HEK293 (cell line): ENCODE measurements around the gene TAS2R1.

ENCODE experiments used
- CTCF ChIA-PET: fragments of 350-600 bp; formaldehyde crosslinking; extraction: SDS; loops from one replicate; lab custom pipeline; 2021; ENCODE audit warnings: antibody characterized with exemption; lab: Yijun Ruan, JAX
- POLR2A ChIA-PET: fragments of 300-600 bp; formaldehyde crosslinking; extraction: SDS; loops from one replicate; lab custom pipeline; 2020; ENCODE audit warnings: antibody characterized with exemption, inconsistent platforms; lab: Yijun Ruan, JAX
- H3K27ac ChIP-seq: fragments of 200-500 bp; sonication (Bioruptor generic); 2 replicates; pipeline ENCODE4 v1.5.1; 2014; ENCODE audit warnings: low read depth, low read length, control low read depth, inconsistent platforms; ENCODE audit errors: extremely low read depth
- H3K36me3 ChIP-seq, 2 experiments: fragments of 200-500 bp in 1 of 2; sonication (Bioruptor generic) in 1 of 2; 1 replicate in 1 of 2; 2 replicates in 1 of 2; pipeline ENCODE4 v1.5.1; 2014 to 2017; ENCODE audit warnings: inconsistent platforms in 2 of 2, low read length in 2 of 2; ENCODE audit not compliant: control insufficient read depth in 2 of 2, insufficient read depth in 1 of 2
- H3K4me1 ChIP-seq: fragments of 200-500 bp; sonication (Bioruptor generic); 2 replicates; pipeline ENCODE4 v1.5.1; 2014; ENCODE audit warnings: mild to moderate bottlenecking, low read length, inconsistent platforms; ENCODE audit not compliant: control insufficient read depth, insufficient read depth
- H3K4me3 ChIP-seq: 2 replicates; pipeline ENCODE4 v1.5.1; 2011; ENCODE audit warnings: low read depth, mild to moderate bottlenecking, control low read depth, low read length, moderate library complexity
- H3K9me3 ChIP-seq: fragments of 200-500 bp; sonication (Bioruptor generic); 2 replicates; pipeline ENCODE4 v1.5.1; 2014; ENCODE audit warnings: low read depth, low read length, inconsistent platforms; ENCODE audit not compliant: control insufficient read depth, insufficient read depth
- BCL11A ChIP-seq: fragments of 450-650 bp; formaldehyde crosslinking; IDR thresholded peaks from 2 replicates; pipeline ENCODE4 v1.5.1; 2016; ENCODE audit warnings: low read depth, missing biosample characterization, missing genetic modification characterization
- EGR2 ChIP-seq: fragments of 450-650 bp; formaldehyde crosslinking; IDR thresholded peaks from 2 replicates; pipeline ENCODE4 v1.5.1; 2016; ENCODE audit warnings: low read depth, missing biosample characterization, missing genetic modification characterization
- MZF1 ChIP-seq: fragments of 450-650 bp; formaldehyde crosslinking; IDR thresholded peaks from 2 replicates; pipeline ENCODE4 v1.5.1; 2017; ENCODE audit warnings: missing biosample characterization, missing genetic modification characterization, borderline replicate concordance
- ZBTB7A ChIP-seq: fragments of 450-650 bp; formaldehyde crosslinking; IDR thresholded peaks from 2 replicates; pipeline ENCODE4 v1.5.1; 2016; ENCODE audit warnings: low read depth, missing biosample characterization, missing genetic modification characterization
- ZNF121 ChIP-seq: fragments of 450-650 bp; formaldehyde crosslinking; IDR thresholded peaks from 2 replicates; pipeline ENCODE4 v1.5.1; 2016; ENCODE audit warnings: missing biosample characterization, missing genetic modification characterization
- ZNF16 ChIP-seq: fragments of 450-650 bp; formaldehyde crosslinking; IDR thresholded peaks from 2 replicates; pipeline ENCODE4 v1.5.1; 2016; ENCODE audit warnings: low read depth, missing biosample characterization, missing genetic modification characterization
- ZNF174 ChIP-seq: fragments of 450-650 bp; formaldehyde crosslinking; IDR thresholded peaks from 2 replicates; pipeline ENCODE4 v1.5.0; 2017; ENCODE audit warnings: missing biosample characterization, mild to moderate bottlenecking, missing genetic modification characterization
- ZNF221 ChIP-seq: fragments of 450-650 bp; formaldehyde crosslinking; IDR thresholded peaks from 2 replicates; pipeline ENCODE4 v1.5.1; 2017; ENCODE audit warnings: missing biosample characterization, missing genetic modification characterization, borderline replicate concordance
- ZNF24 ChIP-seq: fragments of 450-650 bp; formaldehyde crosslinking; IDR thresholded peaks from 2 replicates; pipeline ENCODE4 v1.5.1; 2016; ENCODE audit warnings: missing biosample characterization, missing genetic modification characterization
- ZNF292 ChIP-seq: fragments of 450-650 bp; formaldehyde crosslinking; IDR thresholded peaks from 2 replicates; pipeline ENCODE4 v1.5.1; 2016; ENCODE audit warnings: low read depth, missing biosample characterization, missing genetic modification characterization, borderline replicate concordance
- ZNF311 ChIP-seq: fragments of 450-650 bp; formaldehyde crosslinking; IDR thresholded peaks from 2 replicates; pipeline ENCODE4 v1.5.1; 2017; ENCODE audit warnings: missing biosample characterization, missing genetic modification characterization, borderline replicate concordance
- ZNF354C ChIP-seq: fragments of 450-650 bp; formaldehyde crosslinking; IDR thresholded peaks from 2 replicates; pipeline ENCODE4 v1.5.1; 2016; ENCODE audit warnings: missing biosample characterization, missing genetic modification characterization, low read depth, borderline replicate concordance
- ZNF366 ChIP-seq: fragments of 450-650 bp; formaldehyde crosslinking; conservative IDR thresholded peaks from 2 replicates; pipeline ENCODE4 v1.5.1; 2016; ENCODE audit warnings: missing biosample characterization, missing genetic modification characterization
- ZNF416 ChIP-seq: fragments of 450-650 bp; formaldehyde crosslinking; IDR thresholded peaks from 2 replicates; pipeline ENCODE4 v1.5.1; 2016; ENCODE audit warnings: missing biosample characterization, missing genetic modification characterization
- ZNF423 ChIP-seq: fragments of 450-650 bp; formaldehyde crosslinking; IDR thresholded peaks from 2 replicates; pipeline ENCODE4 v1.5.1; 2016; ENCODE audit warnings: missing biosample characterization, missing genetic modification characterization
- ZNF473 ChIP-seq: fragments of 450-650 bp; formaldehyde crosslinking; IDR thresholded peaks from 2 replicates; pipeline ENCODE4 v1.5.1; 2017; ENCODE audit warnings: missing biosample characterization, missing genetic modification characterization
- ZNF501 ChIP-seq: fragments of 450-650 bp; formaldehyde crosslinking; IDR thresholded peaks from 2 replicates; pipeline ENCODE4 v1.5.1; 2016; ENCODE audit warnings: missing biosample characterization, missing genetic modification characterization
- ZNF544 ChIP-seq: fragments of 450-650 bp; formaldehyde crosslinking; IDR thresholded peaks from 2 replicates; pipeline ENCODE4 v1.5.0; 2017; ENCODE audit warnings: missing biosample characterization, missing genetic modification characterization
- ZNF549 ChIP-seq: fragments of 450-650 bp; IDR thresholded peaks from 2 replicates; pipeline ENCODE4 v1.5.1; 2018; ENCODE audit warnings: missing biosample characterization, missing genetic modification characterization, mild to moderate bottlenecking, inconsistent platforms, moderate library complexity
- ZNF585B ChIP-seq: fragments of 450-650 bp; formaldehyde crosslinking; IDR thresholded peaks from 2 replicates; pipeline ENCODE4 v1.5.1; 2016; ENCODE audit warnings: missing biosample characterization, missing genetic modification characterization
- ZNF777 ChIP-seq: fragments of 450-650 bp; formaldehyde crosslinking; IDR thresholded peaks from 2 replicates; pipeline ENCODE4 v1.5.1; 2017; ENCODE audit warnings: missing biosample characterization, missing genetic modification characterization, borderline replicate concordance
- ZNF837 ChIP-seq: fragments of 450-650 bp; formaldehyde crosslinking; IDR thresholded peaks from 2 replicates; pipeline ENCODE4 v1.5.1; 2016; ENCODE audit warnings: missing biosample characterization, missing genetic modification characterization
- TF ChIP-seq, protein P1 (sequence below): IDR thresholded peaks from 2 replicates; pipeline ENCODE4 v1.6.1; 2011; ENCODE audit warnings: mild to moderate bottlenecking, low read depth, low read length, borderline replicate concordance
- TF ChIP-seq, protein P2 (sequence below): fragments of 450-650 bp; formaldehyde crosslinking; IDR thresholded peaks from 2 replicates; pipeline ENCODE4; 2016; ENCODE audit warnings: missing biosample characterization, missing genetic modification characterization
- TF ChIP-seq, protein P3 (sequence below): fragments of 450-650 bp; formaldehyde crosslinking; IDR thresholded peaks from 2 replicates; pipeline ENCODE4 v1.5.1; 2016; ENCODE audit warnings: missing biosample characterization, missing genetic modification characterization
- TF ChIP-seq, protein P4 (sequence below): fragments of 450-650 bp; formaldehyde crosslinking; IDR thresholded peaks from 2 replicates; pipeline ENCODE4 v1.5.1; 2016; ENCODE audit warnings: missing biosample characterization, missing genetic modification characterization
- TF ChIP-seq, protein P5 (sequence below): fragments of 450-650 bp; formaldehyde crosslinking; IDR thresholded peaks from 2 replicates; pipeline ENCODE4 v1.5.1; 2016; ENCODE audit warnings: missing biosample characterization, missing genetic modification characterization
- TF ChIP-seq, protein P6 (sequence below): fragments of 450-650 bp; formaldehyde crosslinking; IDR thresholded peaks from 2 replicates; pipeline ENCODE4 v1.5.1; 2016; ENCODE audit warnings: missing biosample characterization, missing genetic modification characterization
- TF ChIP-seq, protein P7 (sequence below): sonication (generic); formaldehyde crosslinking; IDR thresholded peaks from 2 replicates; pipeline ENCODE4 v1.8.1; 2022; ENCODE audit warnings: mild to moderate bottlenecking, moderate library complexity, missing genetic modification reagents

TAS2R1 gene

DNA sequence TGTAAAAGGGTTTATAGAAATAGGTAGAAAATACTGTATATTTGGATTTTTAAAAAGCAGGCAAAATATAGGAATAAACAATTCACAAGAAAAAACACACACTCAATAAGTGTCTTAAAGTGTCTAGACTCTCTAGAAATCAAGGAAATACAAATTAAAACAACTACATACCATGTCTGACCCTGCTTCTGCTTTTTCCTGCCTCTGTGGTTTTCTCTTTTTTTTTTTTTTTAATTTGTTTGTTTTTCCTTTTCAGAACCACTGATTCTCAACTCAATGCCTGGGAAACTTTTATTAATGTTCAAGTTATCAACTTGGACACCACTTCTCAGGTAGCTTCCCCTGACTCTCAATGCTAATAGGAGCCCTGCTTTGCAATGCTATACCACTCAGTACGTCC lies 25.5 kb upstream of the TAS2R1 start:
- Histone ChIP-seq H3K27ac (no peak overlapping the region), H3K9me3 (no peaks in the 10 kb centered on the region), H3K4me1 (no peaks in the 10 kb centered on the region), H3K36me3 (no peaks in the 10 kb centered on the region), H3K4me3 (no peak overlapping the region)
- ChIA-PET POLR2A (no interaction called here), CTCF (no interaction called here)
- TF ChIP-seq ZNF366 (tag by site-specific recombination) (no peak), ZNF292 (tag by site-specific recombination) (no peak), ZNF837 (tag by site-specific recombination) (no peak), ZNF473 (tag by site-specific recombination) (no peak), BCL11A (tag by site-specific recombination) (no peak), ZNF423 (tag by site-specific recombination) (no peak), ZNF544 (tag by site-specific recombination) (no peak), ZNF777 (tag by site-specific recombination) (no peak), ZNF416 (tag by site-specific recombination) (no peak), ZNF121 (tag by site-specific recombination) (no peak), ZNF24 (tag by site-specific recombination) (no peak), ZNF585B (no peak), ZBTB7A (tag by site-specific recombination) (no peak), ZNF354C (tag by site-specific recombination) (no peak), ZNF311 (tag by site-specific recombination) (no peak)
- TF ChIP-seq, protein P1, sequence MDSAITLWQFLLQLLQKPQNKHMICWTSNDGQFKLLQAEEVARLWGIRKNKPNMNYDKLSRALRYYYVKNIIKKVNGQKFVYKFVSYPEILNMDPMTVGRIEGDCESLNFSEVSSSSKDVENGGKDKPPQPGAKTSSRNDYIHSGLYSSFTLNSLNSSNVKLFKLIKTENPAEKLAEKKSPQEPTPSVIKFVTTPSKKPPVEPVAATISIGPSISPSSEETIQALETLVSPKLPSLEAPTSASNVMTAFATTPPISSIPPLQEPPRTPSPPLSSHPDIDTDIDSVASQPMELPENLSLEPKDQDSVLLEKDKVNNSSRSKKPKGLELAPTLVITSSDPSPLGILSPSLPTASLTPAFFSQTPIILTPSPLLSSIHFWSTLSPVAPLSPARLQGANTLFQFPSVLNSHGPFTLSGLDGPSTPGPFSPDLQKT = no peak
- TF ChIP-seq, protein P2, sequence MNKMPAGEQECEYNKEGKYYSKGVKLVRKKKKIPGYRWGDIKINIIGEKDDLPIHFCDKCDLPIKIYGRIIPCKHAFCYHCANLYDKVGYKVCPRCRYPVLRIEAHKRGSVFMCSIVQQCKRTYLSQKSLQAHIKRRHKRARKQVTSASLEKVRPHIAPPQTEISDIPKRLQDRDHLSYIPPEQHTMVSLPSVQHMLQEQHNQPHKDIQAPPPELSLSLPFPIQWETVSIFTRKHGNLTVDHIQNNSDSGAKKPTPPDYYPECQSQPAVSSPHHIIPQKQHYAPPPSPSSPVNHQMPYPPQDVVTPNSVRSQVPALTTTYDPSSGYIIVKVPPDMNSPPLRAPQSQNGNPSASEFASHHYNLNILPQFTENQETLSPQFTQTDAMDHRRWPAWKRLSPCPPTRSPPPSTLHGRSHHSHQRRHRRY (tag by site-specific recombination) = no peak
- TF ChIP-seq, protein P3, sequence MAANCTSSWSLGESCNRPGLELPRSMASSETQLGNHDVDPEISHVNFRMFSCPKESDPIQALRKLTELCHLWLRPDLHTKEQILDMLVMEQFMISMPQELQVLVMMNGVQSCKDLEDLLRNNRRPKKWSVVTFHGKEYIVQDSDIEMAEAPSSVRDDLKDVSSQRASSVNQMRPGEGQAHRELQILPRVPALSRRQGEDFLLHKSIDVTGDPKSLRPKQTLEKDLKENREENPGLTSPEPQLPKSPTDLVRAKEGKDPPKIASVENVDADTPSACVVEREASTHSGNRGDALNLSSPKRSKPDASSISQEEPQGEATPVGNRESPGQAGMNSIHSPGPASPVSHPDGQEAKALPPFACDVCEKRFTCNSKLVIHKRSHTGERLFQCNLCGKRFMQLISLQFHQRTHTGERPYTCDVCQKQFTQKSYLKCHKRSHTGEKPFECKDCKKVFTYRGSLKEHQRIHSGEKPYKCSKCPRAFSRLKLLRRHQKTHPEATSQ (tag by site-specific recombination) = no peak
- TF ChIP-seq, protein P4, sequence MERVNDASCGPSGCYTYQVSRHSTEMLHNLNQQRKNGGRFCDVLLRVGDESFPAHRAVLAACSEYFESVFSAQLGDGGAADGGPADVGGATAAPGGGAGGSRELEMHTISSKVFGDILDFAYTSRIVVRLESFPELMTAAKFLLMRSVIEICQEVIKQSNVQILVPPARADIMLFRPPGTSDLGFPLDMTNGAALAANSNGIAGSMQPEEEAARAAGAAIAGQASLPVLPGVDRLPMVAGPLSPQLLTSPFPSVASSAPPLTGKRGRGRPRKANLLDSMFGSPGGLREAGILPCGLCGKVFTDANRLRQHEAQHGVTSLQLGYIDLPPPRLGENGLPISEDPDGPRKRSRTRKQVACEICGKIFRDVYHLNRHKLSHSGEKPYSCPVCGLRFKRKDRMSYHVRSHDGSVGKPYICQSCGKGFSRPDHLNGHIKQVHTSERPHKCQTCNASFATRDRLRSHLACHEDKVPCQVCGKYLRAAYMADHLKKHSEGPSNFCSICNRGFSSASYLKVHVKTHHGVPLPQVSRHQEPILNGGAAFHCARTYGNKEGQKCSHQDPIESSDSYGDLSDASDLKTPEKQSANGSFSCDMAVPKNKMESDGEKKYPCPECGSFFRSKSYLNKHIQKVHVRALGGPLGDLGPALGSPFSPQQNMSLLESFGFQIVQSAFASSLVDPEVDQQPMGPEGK = no peak

DNA sequence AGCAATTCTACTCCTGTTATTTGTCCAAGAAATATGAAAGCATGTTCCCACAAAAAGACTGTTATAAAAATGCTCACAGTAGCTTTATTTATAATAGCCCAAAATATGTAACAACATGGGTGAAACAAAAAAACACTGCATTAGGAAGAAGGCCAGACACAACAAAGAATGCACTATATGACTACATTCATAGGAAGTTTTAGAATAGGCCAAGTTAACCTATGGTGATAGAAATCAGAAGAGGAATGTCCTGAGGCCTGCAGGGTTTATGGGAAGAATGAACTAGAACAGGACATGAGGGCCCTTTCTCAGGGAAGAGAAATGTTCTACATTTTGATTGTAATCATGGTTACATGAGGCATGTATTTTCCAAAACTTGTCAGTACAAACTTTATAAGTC lies 24.7 kb upstream of the TAS2R1 start:
- ChIA-PET POLR2A (no interaction called here), CTCF (interaction anchor here (0.6 kb wide), 1 partner anchor 730 kb away, joined by 3 read pairs; no protein-coding TSS in a partner anchor)
- Histone ChIP-seq H3K36me3 (no peaks in the 10 kb centered on the region), H3K4me1 (no peaks in the 10 kb centered on the region), H3K9me3 (no peaks in the 10 kb centered on the region), H3K27ac (no peak overlapping the region), H3K4me3 (no peak overlapping the region)
- TF ChIP-seq ZNF501 (tag by site-specific recombination) (no peak), ZNF174 (tag by site-specific recombination) (no peak), MZF1 (tag by site-specific recombination) (no peak), ZNF544 (tag by site-specific recombination) (no peak), ZNF16 (tag by site-specific recombination) (no peak), EGR2 (tag by site-specific recombination) (no peak), ZNF221 (tag by site-specific recombination) (no peak), ZNF549 (tag by site-specific recombination) (no peak)
- TF ChIP-seq, protein P5, sequence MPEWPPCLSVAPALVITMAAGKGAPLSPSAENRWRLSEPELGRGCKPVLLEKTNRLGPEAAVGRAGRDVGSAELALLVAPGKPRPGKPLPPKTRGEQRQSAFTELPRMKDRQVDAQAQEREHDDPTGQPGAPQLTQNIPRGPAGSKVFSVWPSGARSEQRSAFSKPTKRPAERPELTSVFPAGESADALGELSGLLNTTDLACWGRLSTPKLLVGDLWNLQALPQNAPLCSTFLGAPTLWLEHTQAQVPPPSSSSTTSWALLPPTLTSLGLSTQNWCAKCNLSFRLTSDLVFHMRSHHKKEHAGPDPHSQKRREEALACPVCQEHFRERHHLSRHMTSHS = no peak
- TF ChIP-seq, protein P6, sequence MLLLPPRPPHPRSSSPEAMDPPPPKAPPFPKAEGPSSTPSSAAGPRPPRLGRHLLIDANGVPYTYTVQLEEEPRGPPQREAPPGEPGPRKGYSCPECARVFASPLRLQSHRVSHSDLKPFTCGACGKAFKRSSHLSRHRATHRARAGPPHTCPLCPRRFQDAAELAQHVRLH (tag by site-specific recombination) = no peak
- TF ChIP-seq, protein P7, sequence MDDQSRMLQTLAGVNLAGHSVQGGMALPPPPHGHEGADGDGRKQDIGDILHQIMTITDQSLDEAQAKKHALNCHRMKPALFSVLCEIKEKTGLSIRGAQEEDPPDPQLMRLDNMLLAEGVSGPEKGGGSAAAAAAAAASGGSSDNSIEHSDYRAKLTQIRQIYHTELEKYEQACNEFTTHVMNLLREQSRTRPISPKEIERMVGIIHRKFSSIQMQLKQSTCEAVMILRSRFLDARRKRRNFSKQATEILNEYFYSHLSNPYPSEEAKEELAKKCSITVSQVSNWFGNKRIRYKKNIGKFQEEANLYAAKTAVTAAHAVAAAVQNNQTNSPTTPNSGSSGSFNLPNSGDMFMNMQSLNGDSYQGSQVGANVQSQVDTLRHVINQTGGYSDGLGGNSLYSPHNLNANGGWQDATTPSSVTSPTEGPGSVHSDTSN (CRISPR knock-in tag) = no peak
